Ascending aorta (tissue), 2 donors: ENCODE results near the gene FGF9. TPM values are rescaled to one million over a fixed set of nuclear protein-coding genes. Genes with fewer than 3 reads are reported as not detected.
A peak's percentile ranks its signal among the peaks of the same experiment; 100 is the strongest.

Experiments
- DNase-seq, 2 donors: peaks; one replicate each; pipeline ENCODE4 v3.0.0-alpha.2; 2019; ENCODE audit warnings: low spot score in 2 of 2
- H3K27ac ChIP-seq, 2 donors: fragments of 200-600 bp; sonication (generic); one replicate each; pipeline ENCODE4 v1.5.1; 2016 to 2017; ENCODE audit warnings: mild to moderate bottlenecking in 1 of 2
- H3K27me3 ChIP-seq: fragments of 200-600 bp; sonication (generic); one replicate; pipeline ENCODE4 v1.5.1; 2017
- H3K36me3 ChIP-seq, 2 donors: fragments of 200-600 bp; sonication (generic); one replicate each; pipeline ENCODE4 v1.5.1; 2016
- H3K4me1 ChIP-seq, 2 donors: fragments of 200-600 bp; sonication (generic); one replicate each; pipeline ENCODE4 v1.5.1; 2016 to 2017; ENCODE audit warnings: mild to moderate bottlenecking in 1 of 2
- H3K4me3 ChIP-seq, 2 donors: fragments of 200-600 bp; sonication (generic); one replicate each; pipeline ENCODE4 v1.5.1; 2016 to 2017; ENCODE audit warnings: mild to moderate bottlenecking in 1 of 2
- H3K9me3 ChIP-seq, 2 donors: fragments of 200-600 bp; sonication (generic); one replicate each; pipeline ENCODE4 v1.5.1; 2016
- CTCF ChIP-seq, 3 experiments: fragments of 200-600 bp in 2 of 3; fragments of 450-650 bp in 1 of 3; sonication (generic) in 2 of 3; IDR thresholded peaks; one replicate each; pipeline ENCODE4 v1.5.1; 2016 to 2019; ENCODE audit warnings: antibody characterized with exemption in 3 of 3, mild to moderate bottlenecking in 1 of 3, moderate library complexity in 1 of 3
- intact Hi-C: fragments of 100-400 bp; cut with DNase I; formaldehyde crosslinking; loops from one replicate; pipeline ENCODE4 v1.15.1; 2023
- total RNA-seq: library from RNA; depleted of rRNA; stranded (reverse); fragments of >200 nt; gene quantifications from one replicate; pipeline ENCODE4 v1.1.0, GENCODE V29; 2016

The FGF9 gene
- total RNA-seq, 1 donor from 2014 or later, result not detected

GRCh38 chr13:21675095-21675991 is 4.5 kb downstream of the FGF9 start:
- Histone ChIP-seq H3K27ac (no peak overlapping the region), H3K27me3 (peaks cover 5% of the 10 kb centered on the region), H3K4me3 (peak overlapping the region; percentile 82 to 83), H3K36me3 (no peaks in the 10 kb centered on the region), H3K9me3 (no peaks in the 10 kb centered on the region), H3K4me1 (peaks cover 9 to 32% of the 10 kb centered on the region in 2 donors)
- no peak for DNase-seq
- intact Hi-C loops, result loop anchor here (10.0 kb wide), 1 partner anchor 609 kb away; no protein-coding TSS in a partner anchor
- no peak for TF ChIP-seq CTCF (IDR thresholded peaks at IDR 0.05)

GRCh38 chr13:21676611-21677021 is 5.7 kb downstream of the FGF9 start:
- TF ChIP-seq CTCF (IDR thresholded peaks at IDR 0.05), result no peak
- Histone ChIP-seq H3K4me1 (peaks cover 9 to 29% of the 10 kb centered on the region in 2 donors), H3K27me3 (peaks cover 5% of the 10 kb centered on the region), H3K27ac (no peak overlapping the region), H3K4me3 (no peak overlapping the region), H3K36me3 (no peaks in the 10 kb centered on the region), H3K9me3 (no peaks in the 10 kb centered on the region)
- no peak for DNase-seq
- intact Hi-C loops, result loop anchor here (10.0 kb wide), 1 partner anchor 608 kb away; no protein-coding TSS in a partner anchor

GRCh38 chr13:21677075-21677623 is 6.3 kb downstream of the FGF9 start:
- Histone ChIP-seq H3K4me3 (no peak overlapping the region), H3K27ac (no peak overlapping the region), H3K9me3 (no peaks in the 10 kb centered on the region), H3K36me3 (no peaks in the 10 kb centered on the region), H3K27me3 (peaks cover 5% of the 10 kb centered on the region), H3K4me1 (peaks cover 9 to 25% of the 10 kb centered on the region in 2 donors)
- TF ChIP-seq CTCF (IDR thresholded peaks at IDR 0.05), result no peak
- DNase-seq, result no peak
- intact Hi-C loops, result loop anchor here (10.0 kb wide), 1 partner anchor 608 kb away; no protein-coding TSS in a partner anchor

GRCh38 chr13:21683034-21683733 is 12.3 kb downstream of the FGF9 start:
- Histone ChIP-seq H3K9me3 (no peaks in the 10 kb centered on the region), H3K4me1 (no peaks in the 10 kb centered on the region), H3K27me3 (no peaks in the 10 kb centered on the region), H3K4me3 (no peak overlapping the region), H3K27ac (no peak overlapping the region), H3K36me3 (no peaks in the 10 kb centered on the region)
- intact Hi-C loops, result no loop called here
- DNase-seq, result no peak
- TF ChIP-seq CTCF (IDR thresholded peaks at IDR 0.05), result no peak

- Histone ChIP-seq H3K27me3 (no peaks in the 10 kb centered on the region), H3K36me3 (no peaks in the 10 kb centered on the region), H3K9me3 (no peaks in the 10 kb centered on the region), H3K27ac (no peak overlapping the region), H3K4me1 (no peaks in the 10 kb centered on the region), H3K4me3 (no peak overlapping the region)
- intact Hi-C loops, result no loop called here
- DNase-seq, result no peak
- TF ChIP-seq CTCF (IDR thresholded peaks at IDR 0.05), result no peak
These were observed 13.7 kb downstream of the FGF9 start for GRCh38 chr13:21684576-21684975.
